HG03108 (cell line): ENCODE data around the gene SMOC2.

Experiments
- ATAC-seq: cut with Tn5 transposase; IDR thresholded peaks from one replicate; pipeline ENCODE4 v1.9.1; 2021; ENCODE audit warnings: moderate library complexity; ENCODE audit not compliant: unreplicated experiment

The SMOC2 gene

GRCh38 chr6:168442646-168443045 is 1.7 kb downstream of the SMOC2 start:
- no peak for ATAC-seq

- ATAC-seq = no peak
These were observed 6.3 kb downstream of the SMOC2 start for GRCh38 chr6:168447282-168447681.

GRCh38 chr6:168447700-168448099 is 6.7 kb downstream of the SMOC2 start:
- no peak for ATAC-seq

GRCh38 chr6:168448243-168448855 is 7.4 kb downstream of the SMOC2 start:
- ATAC-seq = no peak

GRCh38 chr6:168450917-168451316 is 9.9 kb downstream of the SMOC2 start:
- ATAC-seq = no peak

- ATAC-seq = no peak
These were observed 11.0 kb downstream of the SMOC2 start for GRCh38 chr6:168451805-168452517.

- no peak for ATAC-seq
These were observed 11.8 kb downstream of the SMOC2 start for GRCh38 chr6:168452685-168453377.

GRCh38 chr6:168455847-168456530 is 15.0 kb downstream of the SMOC2 start:
- no peak for ATAC-seq

GRCh38 chr6:168456907-168457652 is 16.1 kb downstream of the SMOC2 start:
- ATAC-seq = no peak

GRCh38 chr6:168457653-168457934 is 16.6 kb downstream of the SMOC2 start:
- ATAC-seq = no peak

GRCh38 chr6:168458101-168458500 is 17.1 kb downstream of the SMOC2 start:
- ATAC-seq = no peak

GRCh38 chr6:168459572-168459971 is 18.6 kb downstream of the SMOC2 start:
- no peak for ATAC-seq

- ATAC-seq = no peak
These were observed 21.4 kb downstream of the SMOC2 start for GRCh38 chr6:168462289-168462853.

- ATAC-seq = no peak
These were observed 23.6 kb downstream of the SMOC2 start for GRCh38 chr6:168464546-168464945.

GRCh38 chr6:168468045-168468444 is 27.1 kb downstream of the SMOC2 start:
- ATAC-seq = no peak

GRCh38 chr6:168469521-168469920 is 28.5 kb downstream of the SMOC2 start:
- no peak for ATAC-seq

GRCh38 chr6:168469926-168470325 is 28.9 kb downstream of the SMOC2 start:
- no peak for ATAC-seq

GRCh38 chr6:168472363-168472762 is 31.4 kb downstream of the SMOC2 start:
- no peak for ATAC-seq

- no peak for ATAC-seq
These were observed 32.2 kb downstream of the SMOC2 start for GRCh38 chr6:168473197-168473596.

GRCh38 chr6:168475188-168476013 is 34.4 kb downstream of the SMOC2 start:
- ATAC-seq = no peak
